ENCODE results near the gene ARHGAP10.

The ARHGAP10 gene

GRCh38 chr4:147739239-147739823 lies 7.4 kb downstream of the ARHGAP10 start:
- TF ChIP-seq CTCF (IDR thresholded peaks at IDR 0.05; ENCODE audit: low read depth, low read length), result no peak
- H3K4me3 ChIP-seq (ENCODE audit: low read depth, low read length), result no peak overlapping the region
- in situ Hi-C loops (cut with HindIII; ENCODE audit: low sequenced_read_pairs), result no loop called here
- no peak for DNase-seq (ENCODE audit: low read depth, low spot score)

- TF ChIP-seq CTCF (IDR thresholded peaks at IDR 0.05; ENCODE audit: low read depth, low read length), result no peak
- DNase-seq (ENCODE audit: low read depth, low spot score), result no peak
- no peak overlapping the region for H3K4me3 ChIP-seq (ENCODE audit: low read depth, low read length)
- in situ Hi-C loops (cut with HindIII; ENCODE audit: low sequenced_read_pairs), result no loop called here
These were observed 8.3 kb downstream of the ARHGAP10 start for GRCh38 chr4:147740176-147740575.

- in situ Hi-C loops (cut with HindIII; ENCODE audit: low sequenced_read_pairs), result no loop called here
- no peak overlapping the region for H3K4me3 ChIP-seq (ENCODE audit: low read depth, low read length)
- DNase-seq (ENCODE audit: low read depth, low spot score), result peak; percentile 60
- no peak for TF ChIP-seq CTCF (IDR thresholded peaks at IDR 0.05; ENCODE audit: low read depth, low read length)
These were observed 9.4 kb downstream of the ARHGAP10 start for GRCh38 chr4:147741190-147741788.

GRCh38 chr4:147747787-147748454 lies 16.0 kb downstream of the ARHGAP10 start:
- no peak for DNase-seq (ENCODE audit: low read depth, low spot score)
- no peak for TF ChIP-seq CTCF (IDR thresholded peaks at IDR 0.05; ENCODE audit: low read depth, low read length)
- in situ Hi-C loops (cut with HindIII; ENCODE audit: low sequenced_read_pairs), result no loop called here

GRCh38 chr4:147749811-147750321 lies 18.0 kb downstream of the ARHGAP10 start:
- DNase-seq (ENCODE audit: low read depth, low spot score), result no peak

More at GRCh38 chr4:147747787-147748454, 16.0 kb downstream of the ARHGAP10 start:
- H3K4me3 ChIP-seq (ENCODE audit: low read depth, low read length), result no peak overlapping the region

GRCh38 chr4:147753047-147753446 lies 21.2 kb downstream of the ARHGAP10 start:
- in situ Hi-C loops (cut with HindIII; ENCODE audit: low sequenced_read_pairs), result no loop called here
- no peak for DNase-seq (ENCODE audit: low read depth, low spot score)
- no peak for TF ChIP-seq CTCF (IDR thresholded peaks at IDR 0.05; ENCODE audit: low read depth, low read length)
- H3K4me3 ChIP-seq (ENCODE audit: low read depth, low read length), result no peak overlapping the region

More at GRCh38 chr4:147749811-147750321, 18.0 kb downstream of the ARHGAP10 start:
- H3K4me3 ChIP-seq (ENCODE audit: low read depth, low read length), result no peak overlapping the region
- in situ Hi-C loops (cut with HindIII; ENCODE audit: low sequenced_read_pairs), result no loop called here
- no peak for TF ChIP-seq CTCF (IDR thresholded peaks at IDR 0.05; ENCODE audit: low read depth, low read length)
